Lung microvascular endothelial cell (primary cell): ENCODE measurements around the gene TBL2. TPM values are rescaled to one million over a fixed set of nuclear protein-coding genes. Genes with fewer than 3 reads are reported as not detected.
"Not testable (repeated sequence)": the region's sequence is repeated elsewhere in the genome, so short reads cannot be mapped to it uniquely, and the experiment has no call there.

ENCODE experiments used
- DNase-seq, 2 donors: peaks; one replicate each; pipeline versions ENCODE4 v3.0.0 to v3.0.0-alpha.2; 2010; ENCODE audit warnings: low read depth in 2 of 2
- total RNA-seq: library from RNA; depleted of rRNA; stranded (reverse); fragments of >200 nt; gene quantifications from 2 replicates; pipeline ENCODE4 v1.2.1, GENCODE V29; 2014

Gene TBL2
- total RNA-seq, 1 donor from 2014 or later: 40.7 TPM

DNA sequence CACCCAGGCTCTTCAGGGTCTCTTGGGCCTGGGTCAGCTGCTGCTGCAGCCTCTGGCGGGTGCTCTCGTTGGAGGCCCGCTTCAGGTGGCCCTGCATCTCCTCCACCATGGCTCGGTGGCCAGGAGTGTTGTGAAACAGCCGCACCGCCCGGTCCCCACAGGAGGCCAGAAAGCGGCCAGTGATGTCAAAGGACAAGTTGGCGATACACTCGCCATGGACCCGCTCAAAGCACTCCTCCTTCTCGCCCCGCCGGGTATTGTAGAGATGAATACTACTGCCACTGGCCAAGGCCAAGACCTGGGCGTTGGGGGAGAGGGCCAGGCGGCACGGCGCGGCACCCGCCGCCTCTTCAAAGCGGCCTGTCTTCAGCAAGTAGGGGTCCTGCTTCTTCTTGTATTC, 7.9 kb downstream of the TBL2 start:
- DNase-seq: no peak

DNA sequence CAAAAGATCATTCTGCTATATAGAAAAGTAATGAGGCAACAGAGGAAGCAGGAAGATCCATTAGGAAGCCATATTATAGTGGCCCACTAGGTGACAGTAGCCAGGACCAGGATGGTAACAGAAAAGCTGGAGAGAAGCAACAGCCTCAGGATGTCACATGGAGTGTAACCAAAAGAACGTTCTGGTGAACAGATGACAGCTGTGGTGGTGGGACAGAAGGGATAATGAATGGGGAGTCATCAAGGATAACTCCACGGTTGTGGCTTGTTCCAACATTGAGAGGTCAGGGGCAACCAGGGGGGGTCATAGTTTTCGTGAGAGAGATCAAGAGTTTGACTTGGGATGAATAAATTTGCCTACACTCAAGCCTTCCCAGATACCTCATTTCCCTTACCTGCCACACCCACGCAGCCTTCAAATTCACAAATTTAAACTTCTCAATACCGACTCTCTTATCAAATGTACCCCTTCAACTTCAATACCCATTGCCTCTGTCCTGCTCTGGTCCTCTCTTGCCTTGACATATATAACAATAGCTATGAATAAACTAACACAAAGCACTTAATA, 9.3 kb downstream of the TBL2 start:
- DNase-seq: no peak

DNA sequence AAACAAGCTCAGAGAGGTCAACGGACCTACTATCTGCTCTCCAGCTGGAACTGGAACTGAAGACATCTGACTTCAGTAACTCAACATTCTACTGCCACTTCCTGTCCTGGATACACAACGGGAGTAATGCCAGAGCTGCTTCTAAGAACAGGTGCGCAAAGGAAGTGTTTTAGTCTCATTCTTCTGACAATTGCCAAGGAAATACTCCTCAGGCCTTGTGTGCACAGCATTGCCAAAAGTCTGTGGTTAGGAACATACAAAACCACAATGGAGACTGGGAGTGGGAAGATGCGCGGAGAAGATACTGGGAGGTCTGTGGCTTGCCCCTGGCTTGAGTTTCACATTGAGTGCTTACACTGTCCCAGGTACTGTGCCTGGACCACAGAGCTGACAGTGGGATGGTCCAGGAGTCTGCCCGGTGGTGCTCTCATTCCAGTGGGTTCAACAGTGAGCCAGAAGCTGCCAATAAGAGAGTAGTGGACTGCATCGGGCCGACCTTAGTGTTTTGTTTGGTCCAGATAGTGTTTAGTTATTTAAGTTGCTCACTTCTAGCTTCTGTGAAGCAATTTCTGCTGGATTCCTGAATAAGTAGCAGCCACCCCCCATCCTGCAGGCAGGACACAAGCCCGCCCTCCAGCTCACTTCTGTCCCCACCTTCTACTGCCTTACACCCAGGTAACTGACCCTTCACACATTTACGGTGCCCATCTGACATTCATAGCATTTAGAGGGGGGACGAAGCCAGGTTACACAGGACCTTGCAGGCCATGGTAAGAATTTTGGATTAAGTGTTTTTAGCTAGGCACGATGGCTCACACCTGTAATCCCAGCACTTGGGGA, 10.3 kb downstream of the TBL2 start:
- no peak for DNase-seq

DNA sequence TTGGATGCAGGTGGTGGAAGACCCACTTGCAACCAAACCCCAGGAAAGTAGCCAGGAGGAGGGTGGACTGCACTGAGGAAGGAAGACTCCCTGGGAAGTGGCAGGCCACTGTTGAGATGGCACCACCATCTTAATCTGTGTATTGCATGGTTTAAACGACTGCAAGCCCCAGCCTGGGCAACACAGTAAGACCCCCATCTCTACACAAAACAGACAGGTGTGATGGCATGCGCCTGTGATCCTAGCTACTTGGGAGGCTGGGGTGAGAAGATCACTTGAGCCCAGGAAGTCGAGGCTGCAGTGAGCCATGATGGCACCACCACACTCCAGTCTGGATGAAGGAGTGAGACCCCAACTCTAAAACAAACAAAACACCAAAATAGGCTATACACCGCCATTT, 11.2 kb downstream of the TBL2 start:
- DNase-seq: no peak

DNA sequence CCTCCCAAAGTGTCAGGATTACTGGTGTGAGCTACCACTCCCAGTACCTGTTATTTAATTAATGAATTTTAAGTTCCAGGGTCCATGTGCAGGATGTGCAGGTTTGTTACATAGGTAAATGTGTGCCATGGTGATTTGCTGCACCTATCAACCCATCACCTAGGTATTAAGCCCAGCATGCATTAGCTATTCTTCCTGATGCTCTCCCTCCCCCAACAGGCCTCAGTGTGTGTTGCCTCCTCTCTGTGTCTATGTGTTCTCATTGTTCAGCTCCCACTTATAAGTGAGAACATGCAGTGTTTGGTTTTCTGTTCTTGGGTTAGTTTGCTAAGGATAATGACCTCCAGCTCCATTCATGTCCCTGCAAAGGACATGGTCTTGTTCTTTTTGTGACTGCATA, 11.9 kb downstream of the TBL2 start:
- not testable (repeated sequence) for DNase-seq

DNA sequence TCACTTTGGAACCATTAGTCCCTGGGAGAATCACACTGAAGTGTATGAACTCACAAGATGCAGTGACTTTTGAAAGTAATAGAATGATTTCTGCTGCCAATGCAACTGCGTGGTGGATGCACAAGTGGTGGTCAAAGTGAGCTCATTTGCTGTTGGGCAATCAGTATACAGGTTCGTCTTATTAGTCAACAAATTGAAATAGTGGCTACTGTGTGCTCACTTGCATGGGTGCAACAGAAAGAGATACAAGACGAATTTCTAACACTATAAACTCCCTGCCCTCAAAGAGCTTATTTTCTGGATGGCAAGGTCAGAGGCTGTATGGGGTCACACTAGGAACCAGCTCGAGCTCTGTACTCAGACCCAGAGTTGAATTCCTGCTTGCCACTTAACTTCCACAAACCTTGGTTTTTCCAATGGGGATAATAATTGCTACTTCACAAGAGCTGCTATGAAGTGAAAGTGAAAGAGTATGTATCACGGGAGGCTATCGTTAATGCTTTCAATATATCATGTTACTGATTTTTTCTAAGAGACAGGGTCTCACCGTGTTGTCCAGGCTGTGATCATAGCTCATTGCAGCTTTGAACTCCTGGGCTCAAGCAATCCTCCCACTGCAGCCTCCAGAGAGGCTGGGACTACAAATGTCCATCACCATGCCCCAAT, 12.6 kb downstream of the TBL2 start:
- DNase-seq: peak; percentile 34 to 49

DNA sequence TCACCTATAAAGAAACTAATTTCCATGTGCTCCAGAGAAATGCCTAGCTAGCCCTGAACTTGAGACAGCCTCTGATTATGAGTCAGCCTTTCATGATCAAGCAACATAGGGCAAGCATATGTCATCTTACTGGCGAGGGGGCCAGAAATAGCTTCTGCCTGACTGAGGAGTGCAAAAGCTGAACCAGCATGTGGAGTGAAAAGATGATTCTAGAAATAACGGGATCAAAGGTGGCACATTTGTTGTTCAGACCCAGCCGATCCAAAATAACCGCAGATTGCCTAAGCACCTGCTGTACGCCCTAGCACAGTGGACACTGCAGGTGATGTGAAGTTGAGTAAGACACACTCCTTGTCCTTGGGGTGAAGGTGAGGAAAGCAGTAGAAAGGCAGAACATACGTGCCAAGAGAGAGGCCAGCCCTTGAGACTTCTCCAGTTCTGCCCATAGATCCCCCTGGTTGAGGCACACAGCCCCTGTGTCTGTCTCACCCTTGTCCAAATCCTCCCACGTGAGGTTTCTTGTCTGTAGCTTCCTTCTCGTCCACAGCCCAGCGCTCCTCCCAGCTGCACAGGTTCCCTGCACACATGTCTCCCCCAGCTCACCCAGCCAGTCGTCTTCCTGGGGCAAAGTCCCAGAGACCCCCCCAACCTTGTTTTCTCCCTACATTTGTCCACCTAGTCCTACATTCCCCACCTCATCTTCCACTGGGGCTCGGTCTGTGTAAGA, 18.1 kb downstream of the TBL2 start:
- peak in 1 of 2 donors; percentile 74 for DNase-seq

DNA sequence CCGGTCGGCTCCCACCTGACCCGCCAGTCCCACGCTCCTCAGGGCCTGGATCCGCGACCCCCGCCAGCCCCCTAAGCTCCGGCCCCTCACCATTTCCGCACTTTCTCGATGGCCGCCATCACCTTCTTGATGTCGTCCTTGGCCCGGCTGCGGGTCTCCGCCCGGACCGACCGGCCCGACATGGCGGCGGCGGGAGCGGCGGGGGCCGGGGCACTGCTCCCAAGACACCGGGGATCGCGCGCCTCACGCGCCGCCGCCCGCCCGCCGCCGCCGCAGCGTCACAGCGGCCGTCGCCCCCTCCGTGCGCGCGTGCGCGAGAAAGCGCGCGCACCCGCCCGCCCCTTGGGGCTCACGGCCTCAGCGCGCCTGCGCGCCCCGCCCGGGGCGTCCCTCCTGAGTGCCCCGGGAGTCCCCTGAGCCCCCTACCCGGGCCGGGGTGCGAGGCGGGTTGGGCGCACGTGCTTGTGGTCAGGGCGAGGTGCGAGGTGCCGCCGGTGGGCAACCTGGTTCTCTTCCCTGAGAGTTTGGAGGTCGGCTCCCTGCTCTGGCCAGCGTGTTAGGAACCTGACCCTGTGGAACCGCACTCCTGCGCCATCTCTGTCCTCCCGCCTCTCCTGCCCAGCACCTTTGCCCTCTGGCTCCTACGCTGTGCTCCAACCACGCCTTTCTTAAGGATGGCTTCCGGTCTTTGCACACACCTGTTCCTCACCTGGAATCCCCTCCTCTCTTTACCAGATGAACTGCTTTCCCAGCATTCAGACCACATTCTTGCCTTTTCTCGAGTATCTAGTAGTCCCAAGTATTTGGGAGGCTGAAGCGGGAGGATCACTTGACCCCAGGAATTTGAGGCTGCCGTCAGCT, 20.8 kb downstream of the TBL2 start, which contains the start of gene BCL7B:
Gene BCL7B, minus strand, starts transcription at position 294 of the 861 bp plus-strand sequence. Its CDS starts 112 bp downstream, at position 182.
- peak; percentile 74 to 79 for DNase-seq

DNA sequence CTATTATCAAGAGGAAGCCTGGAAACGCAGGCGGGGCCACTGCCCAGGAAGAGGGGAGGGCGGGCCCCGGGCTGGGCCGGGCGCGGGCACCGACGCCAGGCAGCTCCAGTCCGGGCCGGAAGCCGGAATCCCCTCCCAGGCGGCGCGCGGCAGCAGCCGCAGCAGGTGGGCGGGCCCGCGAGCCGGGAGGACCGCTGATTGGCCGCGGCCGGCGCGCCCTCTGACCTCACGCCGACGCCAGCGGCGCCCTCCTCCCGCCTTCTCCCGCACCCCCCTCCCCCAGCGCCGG, 21.3 kb downstream of the TBL2 start:
- DNase-seq: peak; percentile 95 to 97

DNA sequence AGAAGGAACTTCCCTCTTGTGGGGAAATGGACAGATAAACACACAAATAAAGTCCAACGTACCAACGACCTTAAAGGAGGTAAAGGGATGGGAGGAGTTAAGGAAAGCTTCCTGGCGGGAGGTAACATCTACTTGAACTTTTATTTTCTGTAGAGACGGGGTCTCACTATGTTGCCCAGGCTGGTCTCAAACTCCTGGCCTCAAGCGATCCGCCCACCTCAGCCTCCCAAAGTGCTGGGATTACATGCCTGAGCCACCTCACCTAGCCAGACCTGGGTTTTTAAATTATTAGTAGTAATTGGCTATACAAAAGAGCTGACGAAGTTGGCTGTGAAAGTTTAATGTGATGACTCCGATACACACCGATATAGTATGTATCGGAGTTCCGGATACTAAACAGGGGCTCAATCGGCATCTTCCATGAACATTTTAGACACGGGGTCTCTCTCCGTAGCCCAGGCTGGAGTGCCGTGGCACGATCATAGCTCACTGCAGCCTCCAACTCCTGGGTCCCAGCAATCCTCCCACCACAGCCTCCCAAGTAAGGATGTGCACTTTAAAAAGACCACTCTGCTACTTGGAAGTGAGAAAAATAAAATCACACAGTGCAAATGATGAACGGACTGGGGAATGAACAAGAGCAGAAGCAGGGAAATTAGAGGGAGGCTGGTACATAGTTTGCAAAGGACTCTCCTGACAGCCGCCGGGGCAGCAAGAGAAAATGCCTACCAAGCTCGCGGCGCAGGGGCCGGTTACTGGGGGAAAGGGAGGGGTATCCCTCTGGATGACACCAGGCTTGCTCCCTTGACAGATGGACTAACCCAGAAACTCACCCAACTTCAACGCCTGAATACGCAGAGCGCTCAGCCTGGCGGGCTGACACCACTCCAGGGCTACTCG, 21.9 kb downstream of the TBL2 start:
- DNase-seq: peak in 1 of 2 donors; percentile 16

DNA sequence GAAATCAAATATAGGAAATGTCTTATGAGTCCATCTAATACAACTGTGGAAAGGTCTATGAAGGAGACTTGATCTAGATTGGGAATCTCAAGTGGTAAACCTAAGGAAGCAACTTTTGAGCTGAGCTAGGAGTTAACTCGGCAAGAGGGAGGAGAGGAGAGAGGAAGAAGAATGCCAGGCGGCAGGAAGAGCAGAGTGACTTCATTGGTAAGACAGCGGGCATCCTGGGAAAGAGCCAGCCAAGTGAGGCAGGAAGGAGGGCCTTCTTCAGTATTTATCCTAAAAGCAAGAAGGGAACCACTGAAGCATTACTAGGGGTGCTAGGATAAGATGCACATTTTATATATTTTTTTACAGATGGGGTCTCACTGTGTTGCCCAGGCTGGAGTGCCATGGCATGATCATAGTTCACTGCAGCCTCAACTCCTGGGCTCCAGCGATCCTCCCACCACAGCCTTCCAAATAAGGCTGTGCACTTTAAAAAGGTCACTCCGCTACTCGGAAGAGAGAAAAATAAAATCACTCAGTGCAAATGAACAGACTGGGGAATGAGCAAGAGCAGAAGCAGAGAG, 22.9 kb downstream of the TBL2 start:
- DNase-seq: peak in 1 of 2 donors; percentile 36

DNA sequence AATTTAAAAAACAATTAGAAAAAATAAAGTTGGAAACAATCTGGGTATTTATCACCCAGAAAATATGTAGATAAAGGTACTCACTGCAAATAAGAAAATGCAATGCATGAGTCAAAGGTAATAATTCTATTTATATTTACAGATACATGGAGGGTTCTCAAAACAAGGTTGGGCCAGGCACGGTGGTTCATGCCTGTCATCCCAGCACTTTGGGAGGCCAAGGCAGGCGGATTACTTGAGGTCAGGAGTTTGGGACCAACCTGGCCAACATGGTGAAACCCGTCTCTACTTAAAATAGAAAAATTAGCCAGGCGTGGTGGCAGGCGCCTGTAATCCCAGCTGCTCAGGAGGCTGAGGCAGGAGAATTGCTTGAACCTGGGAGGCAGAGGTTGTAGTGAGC, 28.3 kb downstream of the TBL2 start:
- DNase-seq: not testable (repeated sequence)

DNA sequence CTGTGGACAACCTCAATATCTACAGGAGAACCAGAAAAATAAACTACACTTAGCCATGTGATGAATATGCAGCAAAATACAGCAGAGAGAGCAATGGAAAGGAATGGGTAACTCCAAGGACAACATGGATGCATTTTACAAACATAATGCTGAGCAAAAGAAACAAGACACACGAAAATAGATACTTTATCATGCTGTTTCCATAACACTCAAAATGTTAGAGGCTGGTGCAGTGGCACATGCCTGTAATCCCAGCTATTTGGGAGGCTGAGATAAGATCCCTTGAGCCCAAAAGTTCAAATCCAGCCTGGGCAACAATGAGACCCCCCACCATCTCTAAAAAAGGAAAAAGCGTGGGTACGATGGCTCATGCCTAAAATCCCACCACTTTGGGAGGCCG, 29.2 kb downstream of the TBL2 start:
- DNase-seq: no peak

DNA sequence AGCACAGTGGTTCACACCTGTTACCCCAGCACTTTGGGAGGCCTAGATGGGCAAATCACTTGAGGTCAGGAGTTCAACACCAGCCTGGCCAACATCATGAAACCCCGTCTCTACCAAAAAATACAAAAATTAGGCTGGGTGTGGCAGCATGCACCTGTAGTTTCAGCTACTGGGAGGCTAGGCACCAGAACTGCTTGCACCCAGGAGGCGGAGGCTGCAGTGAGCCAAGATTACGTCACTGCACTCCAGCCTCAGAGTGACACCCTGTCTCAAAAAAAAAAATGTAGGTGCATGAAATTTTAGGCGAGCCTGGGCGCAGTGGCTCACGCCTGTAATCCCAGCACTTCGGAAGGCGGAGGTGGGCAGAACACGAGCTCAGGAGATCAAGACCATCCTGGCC, 30.5 kb downstream of the TBL2 start:
- no peak for DNase-seq

DNA sequence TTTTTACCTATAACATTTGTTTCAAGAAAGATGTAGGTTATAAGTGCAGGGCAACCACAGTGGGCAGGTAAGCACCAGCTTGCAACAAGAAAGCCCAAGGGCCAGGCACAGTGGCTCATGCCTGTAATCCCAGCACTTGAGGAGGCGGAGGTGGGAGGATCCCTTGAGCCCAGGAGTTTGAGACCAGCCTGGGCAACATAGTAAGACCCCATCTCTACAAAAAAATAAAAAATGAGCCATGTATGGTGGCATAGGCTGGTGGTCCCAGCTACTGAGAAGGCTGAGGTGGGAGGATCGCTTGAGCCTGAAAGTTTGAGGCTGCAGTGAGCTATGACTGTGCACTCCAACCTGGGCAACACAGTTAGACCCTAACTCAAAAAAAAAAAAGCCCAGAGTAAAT, 33.7 kb downstream of the TBL2 start:
- DNase-seq: no peak

DNA sequence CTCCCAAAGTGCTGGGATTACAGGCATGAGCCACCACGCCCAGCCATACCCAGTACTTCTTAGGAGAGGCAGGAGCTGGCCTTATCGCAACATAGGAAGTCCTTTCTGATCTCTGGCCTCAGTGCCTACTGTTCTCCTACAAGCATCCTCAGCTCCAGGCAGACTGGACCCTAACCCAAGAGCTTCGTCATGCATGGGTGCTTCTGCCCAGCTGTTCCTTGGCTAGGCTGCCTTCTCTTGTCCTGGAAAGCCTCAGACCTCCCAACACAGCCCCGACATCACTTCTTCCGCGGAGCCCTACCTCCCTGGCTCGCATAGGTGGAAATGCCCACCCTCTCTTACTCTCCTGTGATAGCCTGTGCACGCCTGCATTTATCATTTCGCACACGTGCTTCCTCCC, 36.7 kb downstream of the TBL2 start:
- DNase-seq: no peak

DNA sequence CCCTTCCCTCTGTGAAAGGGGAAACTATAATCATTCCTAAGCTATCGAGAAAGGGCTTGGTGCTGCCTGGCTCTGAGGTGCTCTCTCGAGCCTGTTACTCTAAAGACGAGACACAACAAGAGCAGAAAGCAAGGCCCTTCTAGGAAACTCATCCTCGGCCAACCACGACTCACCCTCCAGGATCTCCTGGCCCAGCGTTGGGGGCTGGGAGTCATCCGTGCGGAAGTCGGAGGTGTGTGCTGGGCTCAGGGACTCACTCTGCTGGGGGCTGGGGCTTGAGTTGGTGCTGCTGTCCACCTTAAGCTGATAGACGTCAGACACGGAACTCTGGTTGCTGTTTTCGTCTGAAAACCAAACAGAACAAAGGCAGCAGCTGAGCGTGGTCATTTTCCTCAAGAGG, 38.7 kb downstream of the TBL2 start:
- DNase-seq: no peak

DNA sequence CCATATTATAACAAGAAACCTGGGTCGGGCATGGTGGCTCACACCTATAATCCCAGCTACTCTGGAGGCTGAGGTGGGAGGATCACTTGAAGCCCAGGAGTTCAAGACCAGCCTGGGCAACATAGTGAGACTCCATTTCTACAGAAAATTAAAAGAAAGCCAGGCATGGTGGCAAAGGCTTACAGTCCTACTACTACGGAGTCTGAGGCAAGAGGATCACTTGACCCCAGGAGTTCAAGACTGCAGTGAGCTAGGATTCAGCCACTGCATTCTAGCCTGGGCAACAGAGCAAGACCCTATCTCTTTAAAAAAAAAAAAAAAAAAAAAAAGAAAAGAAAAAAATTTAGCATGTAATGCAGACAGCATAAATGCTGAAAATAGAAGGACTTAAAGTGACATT, 39.9 kb downstream of the TBL2 start:
- not testable (repeated sequence) for DNase-seq

DNA sequence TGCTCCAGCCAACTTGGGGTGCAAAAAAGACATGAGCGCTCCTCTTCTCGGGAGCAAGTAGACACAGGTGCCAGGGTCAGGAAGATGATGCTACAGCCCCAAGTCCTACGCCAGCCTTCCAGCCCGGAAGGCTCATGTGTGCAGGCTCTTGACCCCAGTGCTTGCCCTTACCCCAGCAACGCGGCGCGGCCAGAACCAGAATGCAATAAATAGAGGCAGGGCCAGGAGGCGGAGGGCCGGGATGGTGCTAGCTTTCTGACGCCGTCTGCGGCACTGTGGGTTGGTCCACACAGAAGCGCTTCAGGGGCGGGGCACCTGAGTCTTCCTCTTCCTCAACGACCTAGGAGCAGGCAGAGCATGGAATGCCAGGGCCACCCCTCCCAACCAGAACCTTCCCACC, 41.3 kb downstream of the TBL2 start:
- DNase-seq: no peak

DNA sequence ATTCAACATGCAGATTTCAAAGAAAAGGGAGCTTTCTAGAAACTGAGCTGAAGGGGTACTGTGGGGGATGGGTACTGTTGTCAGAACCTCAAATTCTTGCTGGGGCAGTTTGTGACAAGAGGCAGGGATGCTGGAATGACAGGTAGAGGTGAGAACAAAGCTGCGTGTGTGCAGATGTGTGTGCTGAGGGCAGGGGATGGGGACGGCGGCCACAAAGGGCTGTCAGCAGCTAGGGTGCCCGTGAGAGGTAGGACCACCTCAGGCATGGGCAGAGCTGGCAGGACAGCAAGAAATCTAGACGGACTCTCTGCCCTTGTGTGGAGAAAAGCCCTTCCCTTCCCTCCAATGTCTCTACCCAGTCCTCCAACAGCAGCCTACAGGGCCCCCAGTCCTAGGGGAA, 41.9 kb downstream of the TBL2 start:
- no peak for DNase-seq
